ENCODE measurements around the gene UGT1A8.
"Not testable (repeated sequence)": the region's sequence is repeated elsewhere in the genome, so short reads cannot be mapped to it uniquely, and the experiment has no call there.

UGT1A8 gene

GRCh38 chr2:233698740-233699139 lies 81.3 kb downstream of the UGT1A8 start:
- no peak for TF ChIP-seq JUND (IDR thresholded peaks at IDR 0.05; ENCODE audit: low read depth)
- no peak for DNase-seq (ENCODE audit: low read depth in 1 of 2, low spot score in 1 of 2)
- in situ Hi-C loops (cut with HindIII; ENCODE audit: low pct_unique_long_range_greater_than_20kb, low sequenced_read_pairs) = no loop called here

- in situ Hi-C loops (cut with HindIII; ENCODE audit: low pct_unique_long_range_greater_than_20kb, low sequenced_read_pairs) = no loop called here
- TF ChIP-seq JUND (IDR thresholded peaks at IDR 0.05; ENCODE audit: low read depth) = no peak
Measured at GRCh38 chr2:233699424-233700027, 82.1 kb downstream of the UGT1A8 start.

GRCh38 chr2:233700028-233700635 lies 82.7 kb downstream of the UGT1A8 start:
- DNase-seq (ENCODE audit: low read depth in 1 of 2, low spot score in 1 of 2) = no peak
- in situ Hi-C loops (cut with HindIII; ENCODE audit: low pct_unique_long_range_greater_than_20kb, low sequenced_read_pairs) = no loop called here
- no peak for TF ChIP-seq JUND (IDR thresholded peaks at IDR 0.05; ENCODE audit: low read depth)

More at GRCh38 chr2:233699424-233700027, 82.1 kb downstream of the UGT1A8 start:
- DNase-seq (ENCODE audit: low read depth in 1 of 2, low spot score in 1 of 2) = no peak

- in situ Hi-C loops (cut with HindIII; ENCODE audit: low pct_unique_long_range_greater_than_20kb, low sequenced_read_pairs); DNase-seq (ENCODE audit: low read depth in 1 of 2, low spot score in 1 of 2): not testable (repeated sequence)
Measured at GRCh38 chr2:233700842-233701241, 83.4 kb downstream of the UGT1A8 start.

- in situ Hi-C loops (cut with HindIII; ENCODE audit: low pct_unique_long_range_greater_than_20kb, low sequenced_read_pairs) = no loop called here
- no peak for TF ChIP-seq JUND (IDR thresholded peaks at IDR 0.05; ENCODE audit: low read depth)
- no peak for DNase-seq (ENCODE audit: low read depth in 1 of 2, low spot score in 1 of 2)
Measured at GRCh38 chr2:233702238-233702637, 84.8 kb downstream of the UGT1A8 start.

- TF ChIP-seq JUND (IDR thresholded peaks at IDR 0.05; ENCODE audit: low read depth) = no peak
- in situ Hi-C loops (cut with HindIII; ENCODE audit: low pct_unique_long_range_greater_than_20kb, low sequenced_read_pairs) = no loop called here
- no peak for DNase-seq (ENCODE audit: low read depth in 1 of 2, low spot score in 1 of 2)
Measured at GRCh38 chr2:233705911-233706506, 88.6 kb downstream of the UGT1A8 start.

- in situ Hi-C loops (cut with HindIII; ENCODE audit: low pct_unique_long_range_greater_than_20kb, low sequenced_read_pairs) = no loop called here
- DNase-seq (ENCODE audit: low read depth in 1 of 2, low spot score in 1 of 2) = no peak
- TF ChIP-seq JUND (IDR thresholded peaks at IDR 0.05; ENCODE audit: low read depth) = no peak
Measured at GRCh38 chr2:233706720-233707119, 89.3 kb downstream of the UGT1A8 start.

GRCh38 chr2:233707940-233708644 lies 90.7 kb downstream of the UGT1A8 start:
- in situ Hi-C loops (cut with HindIII; ENCODE audit: low pct_unique_long_range_greater_than_20kb, low sequenced_read_pairs) = no loop called here
- DNase-seq (ENCODE audit: low read depth in 1 of 2, low spot score in 1 of 2) = no peak
- no peak for TF ChIP-seq JUND (IDR thresholded peaks at IDR 0.05; ENCODE audit: low read depth)

- in situ Hi-C loops (cut with HindIII; ENCODE audit: low pct_unique_long_range_greater_than_20kb, low sequenced_read_pairs) = no loop called here
- no peak for TF ChIP-seq JUND (IDR thresholded peaks at IDR 0.05; ENCODE audit: low read depth)
- DNase-seq (ENCODE audit: low read depth in 1 of 2, low spot score in 1 of 2) = peak in 1 of 2 experiments; percentile 7
Measured at GRCh38 chr2:233708942-233709341, 91.5 kb downstream of the UGT1A8 start.

- DNase-seq (ENCODE audit: low read depth in 1 of 2, low spot score in 1 of 2) = peak; percentile 23 to 73
- in situ Hi-C loops (cut with HindIII; ENCODE audit: low pct_unique_long_range_greater_than_20kb, low sequenced_read_pairs) = no loop called here
- no peak for TF ChIP-seq JUND (IDR thresholded peaks at IDR 0.05; ENCODE audit: low read depth)
Measured at GRCh38 chr2:233711312-233712008, 94.0 kb downstream of the UGT1A8 start.

GRCh38 chr2:233712611-233713261 lies 95.3 kb downstream of the UGT1A8 start, which contains the start of gene UGT1A5:
Gene UGT1A5, plus strand, starts transcription at chr2:233712907. Its CDS starts 85 bp downstream, at chr2:233712992.
- in situ Hi-C loops (cut with HindIII; ENCODE audit: low pct_unique_long_range_greater_than_20kb, low sequenced_read_pairs) = no loop called here
- no peak for TF ChIP-seq JUND (IDR thresholded peaks at IDR 0.05; ENCODE audit: low read depth)
- no peak for DNase-seq (ENCODE audit: low read depth in 1 of 2, low spot score in 1 of 2)

- DNase-seq (ENCODE audit: low read depth in 1 of 2, low spot score in 1 of 2) = no peak
- no peak for TF ChIP-seq JUND (IDR thresholded peaks at IDR 0.05; ENCODE audit: low read depth)
- in situ Hi-C loops (cut with HindIII; ENCODE audit: low pct_unique_long_range_greater_than_20kb, low sequenced_read_pairs) = no loop called here
Measured at GRCh38 chr2:233713262-233713615, 95.8 kb downstream of the UGT1A8 start.

Data from T47D (cell line).